ENCODE data around the gene PCNX2. TPM values are rescaled to one million over a fixed set of nuclear protein-coding genes. Genes with fewer than 3 reads are reported as not detected.

PCNX2 gene
- total RNA-seq, 1 donor from 2014 or later = 11.3 TPM

DNA sequence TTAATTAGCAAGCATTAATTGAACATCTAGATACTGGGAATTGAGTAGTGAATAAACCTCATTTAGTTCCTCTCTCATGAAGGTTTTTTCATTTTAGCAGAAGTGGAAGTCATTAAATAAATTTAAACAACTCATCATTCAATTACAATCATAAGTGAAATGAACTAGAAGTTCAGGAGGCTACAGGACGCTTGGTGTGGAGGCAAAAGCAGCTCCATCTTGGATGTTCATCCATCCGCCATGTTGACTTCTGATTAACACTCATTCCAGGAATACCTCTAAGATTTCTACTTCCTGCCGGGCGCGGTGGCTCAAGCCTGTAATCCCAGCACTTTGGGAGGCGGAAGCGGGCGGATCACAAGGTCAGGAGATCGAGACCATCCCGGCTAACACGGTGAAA lies 356.6 kb downstream of the PCNX2 start:
- Histone ChIP-seq H3K9me3 (no peaks in the 10 kb centered on the region), H3K27ac (no peak overlapping the region), H3K4me3 (no peak overlapping the region), H3K27me3 (ENCODE audit: low read depth) (no peaks in the 10 kb centered on the region), H3K36me3 (no peaks in the 10 kb centered on the region), H3K4me1 (no peaks in the 10 kb centered on the region)
- DNase-seq (no peak), ATAC-seq (no peak)
- intact Hi-C loops (cut with DNase I) = no loop called here
- TF ChIP-seq, protein P1, sequence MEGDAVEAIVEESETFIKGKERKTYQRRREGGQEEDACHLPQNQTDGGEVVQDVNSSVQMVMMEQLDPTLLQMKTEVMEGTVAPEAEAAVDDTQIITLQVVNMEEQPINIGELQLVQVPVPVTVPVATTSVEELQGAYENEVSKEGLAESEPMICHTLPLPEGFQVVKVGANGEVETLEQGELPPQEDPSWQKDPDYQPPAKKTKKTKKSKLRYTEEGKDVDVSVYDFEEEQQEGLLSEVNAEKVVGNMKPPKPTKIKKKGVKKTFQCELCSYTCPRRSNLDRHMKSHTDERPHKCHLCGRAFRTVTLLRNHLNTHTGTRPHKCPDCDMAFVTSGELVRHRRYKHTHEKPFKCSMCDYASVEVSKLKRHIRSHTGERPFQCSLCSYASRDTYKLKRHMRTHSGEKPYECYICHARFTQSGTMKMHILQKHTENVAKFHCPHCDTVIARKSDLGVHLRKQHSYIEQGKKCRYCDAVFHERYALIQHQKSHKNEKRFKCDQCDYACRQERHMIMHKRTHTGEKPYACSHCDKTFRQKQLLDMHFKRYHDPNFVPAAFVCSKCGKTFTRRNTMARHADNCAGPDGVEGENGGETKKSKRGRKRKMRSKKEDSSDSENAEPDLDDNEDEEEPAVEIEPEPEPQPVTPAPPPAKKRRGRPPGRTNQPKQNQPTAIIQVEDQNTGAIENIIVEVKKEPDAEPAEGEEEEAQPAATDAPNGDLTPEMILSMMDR (IDR thresholded peaks at IDR 0.05) = no peak

DNA sequence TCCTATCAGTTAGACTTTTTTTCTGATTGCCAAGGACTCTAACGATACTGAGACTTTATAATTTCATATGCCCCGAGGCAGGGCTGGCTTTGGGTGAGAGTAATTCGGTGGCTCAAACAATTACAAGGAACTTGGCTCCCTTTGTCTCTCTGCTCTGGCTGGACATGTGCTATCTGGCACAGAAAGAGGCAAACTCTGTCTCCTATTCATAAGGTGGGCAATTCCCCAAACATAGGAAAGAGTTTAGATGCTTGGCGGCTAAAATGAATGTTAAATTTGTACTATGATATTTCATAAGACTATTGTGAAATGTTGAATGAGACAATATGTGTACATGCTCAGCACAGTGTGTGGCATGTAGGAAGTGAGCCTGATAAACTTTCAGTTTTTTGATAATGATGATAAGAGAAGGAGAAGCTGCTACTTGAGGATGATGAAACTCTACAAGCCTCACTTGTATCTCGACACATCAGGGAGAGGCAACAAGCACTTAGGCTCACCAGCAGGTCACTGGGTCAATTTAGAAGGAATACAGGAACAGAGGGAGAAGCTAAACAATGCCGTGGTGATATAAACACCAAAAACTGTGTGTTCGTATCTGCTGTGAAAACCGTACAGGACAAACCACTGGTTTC lies 357.7 kb downstream of the PCNX2 start:
- Histone ChIP-seq H3K4me1 (no peaks in the 10 kb centered on the region), H3K4me3 (no peak overlapping the region), H3K27me3 (ENCODE audit: low read depth) (no peaks in the 10 kb centered on the region), H3K36me3 (no peaks in the 10 kb centered on the region), H3K9me3 (no peaks in the 10 kb centered on the region), H3K27ac (no peak overlapping the region)
- peak in 1 of 2 donors; percentile 63 for ATAC-seq
- TF ChIP-seq, protein P1 (IDR thresholded peaks at IDR 0.05) = no peak
- intact Hi-C loops (cut with DNase I) = no loop called here
- DNase-seq = no peak

DNA sequence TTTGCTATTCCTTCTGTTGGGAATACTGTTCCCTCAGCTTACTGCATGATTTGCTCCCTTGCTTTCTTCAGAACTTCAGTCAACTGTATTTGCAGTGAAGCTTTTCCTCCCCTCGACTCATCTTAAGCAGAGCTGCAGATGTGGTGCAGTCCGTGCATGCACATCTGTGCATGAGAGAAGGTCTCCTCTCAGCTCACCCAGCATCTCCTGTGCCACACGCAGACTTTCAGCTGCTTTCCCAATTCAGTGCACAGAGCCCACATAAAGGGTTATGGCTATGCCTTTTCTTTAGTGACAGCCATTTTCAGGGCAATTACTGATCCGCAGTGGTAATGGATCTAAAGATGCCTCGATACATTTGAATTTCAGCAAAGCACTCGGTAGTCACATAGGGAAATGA lies 358.6 kb downstream of the PCNX2 start:
- no peak for ATAC-seq
- DNase-seq = no peak
- H3K4me3 ChIP-seq = no peak overlapping the region
- H3K36me3 ChIP-seq = no peaks in the 10 kb centered on the region
- H3K4me1 ChIP-seq = no peaks in the 10 kb centered on the region
- H3K27ac ChIP-seq = no peak overlapping the region
- no peaks in the 10 kb centered on the region for H3K9me3 ChIP-seq
- intact Hi-C loops (cut with DNase I) = no loop called here
- TF ChIP-seq, protein P1 (IDR thresholded peaks at IDR 0.05) = no peak
- H3K27me3 ChIP-seq (ENCODE audit: low read depth) = no peaks in the 10 kb centered on the region

Other genes starting within 250 kb of the PCNX2 start
- 9.2 TPM for gene MAP3K21, start 32.0 kb upstream of the PCNX2 start, total RNA-seq